ENCODE data around the gene TREML1.
"Not testable (repeated sequence)": the region's sequence is repeated elsewhere in the genome, so short reads cannot be mapped to it uniquely, and the experiment has no call there.

The TREML1 gene

GRCh38 chr6:41153992-41154625 lies at the start of gene TREML1:
TSS of gene TREML1 (minus strand) at chr6:41154347. CDS start at chr6:41154288, 59 bp downstream.
- DNase-seq = no peak

- DNase-seq = no peak
Measured at GRCh38 chr6:41201764-41202173, 47.6 kb upstream of the TREML1 start.

- DNase-seq = no peak
Measured at GRCh38 chr6:41200901-41201763, 47.0 kb upstream of the TREML1 start, which contains the start of gene TREML2. TSS of gene TREML2 (minus strand) at chr6:41201149. CDS start at chr6:41201008, 141 bp downstream.

GRCh38 chr6:41200296-41200900 lies 46.3 kb upstream of the TREML1 start:
- DNase-seq = peak in 3 of 56 donors; percentile 7 to 20 (median 7)

- no peak for DNase-seq
Measured at GRCh38 chr6:41199552-41200246, 45.6 kb upstream of the TREML1 start.

- no peak for DNase-seq
Measured at GRCh38 chr6:41197234-41197633, 43.1 kb upstream of the TREML1 start.

GRCh38 chr6:41194386-41194785 lies 40.2 kb upstream of the TREML1 start:
- no peak for DNase-seq

GRCh38 chr6:41193884-41194283 lies 39.7 kb upstream of the TREML1 start:
- DNase-seq = no peak

GRCh38 chr6:41193171-41193734 lies 39.1 kb upstream of the TREML1 start:
- no peak for DNase-seq

- DNase-seq = peak in 1 of 56 donors; percentile 20
Measured at GRCh38 chr6:41191569-41191968, 37.4 kb upstream of the TREML1 start.

GRCh38 chr6:41190791-41191190 lies 36.6 kb upstream of the TREML1 start:
- no peak for DNase-seq

- DNase-seq = no peak
Measured at GRCh38 chr6:41189967-41190366, 35.8 kb upstream of the TREML1 start.

- DNase-seq = not testable (repeated sequence)
Measured at GRCh38 chr6:41189046-41189445, 34.9 kb upstream of the TREML1 start.

GRCh38 chr6:41187924-41188886 lies 34.1 kb upstream of the TREML1 start:
- DNase-seq = no peak

GRCh38 chr6:41186031-41186562 lies 31.9 kb upstream of the TREML1 start:
- DNase-seq = no peak

- DNase-seq = no peak
Measured at GRCh38 chr6:41184761-41185160, 30.6 kb upstream of the TREML1 start.

- peak in 5 of 56 donors; percentile 7 to 41 (median 17) for DNase-seq
Measured at GRCh38 chr6:41182069-41183034, 28.2 kb upstream of the TREML1 start.

GRCh38 chr6:41181566-41181965 lies 27.4 kb upstream of the TREML1 start:
- no peak for DNase-seq
